GM23338 (cell line): ENCODE results near the gene EYA3.

ENCODE experiments used
- CREB1 ChIP-seq: fragments of 250-450 bp; sonication (Bioruptor Pico); IDR thresholded peaks from 2 replicates; pipeline ENCODE4 v1.5.0; 2020; ENCODE audit warnings: low read depth, mild to moderate bottlenecking, moderate library complexity
- EZH2 ChIP-seq: fragments of 200-600 bp; sonication (generic); IDR thresholded peaks from one replicate; pipeline ENCODE4 v1.8.0; 2017; ENCODE audit warnings: antibody characterized with exemption, mild to moderate bottlenecking, low read depth; ENCODE audit not compliant: unreplicated experiment
- EZH2phosphoT487 ChIP-seq: fragments of 200-600 bp; sonication (generic); IDR thresholded peaks from one replicate; pipeline ENCODE4 v1.8.1; 2018; ENCODE audit warnings: antibody characterized with exemption; ENCODE audit not compliant: unreplicated experiment
- JUNB ChIP-seq: IDR thresholded peaks from one replicate; pipeline ENCODE4 v1.6.1; 2016; ENCODE audit warnings: antibody characterized with exemption; ENCODE audit not compliant: unreplicated experiment
- NANOG ChIP-seq: IDR thresholded peaks from 2 replicates; pipeline ENCODE4 v1.6.1; 2016; ENCODE audit warnings: antibody characterized with exemption, borderline replicate concordance
- POLR2AphosphoS5 ChIP-seq: IDR thresholded peaks from 2 replicates; pipeline ENCODE4 v1.6.1; 2016; ENCODE audit warnings: antibody characterized with exemption, low read depth
- ZNF114 ChIP-seq: fragments of 250-450 bp; sonication (Bioruptor Pico); IDR thresholded peaks from 2 replicates; pipeline ENCODE4 v1.5.0; 2020; ENCODE audit warnings: mild to moderate bottlenecking, moderate library complexity
- TF ChIP-seq, protein P1 (sequence below), 2 experiments: fragments of 200-600 bp in 1 of 2; sonication (generic) in 1 of 2; conservative IDR thresholded peaks; 2 replicates each; pipeline versions ENCODE4 v1.5.1 to v1.6.1; 2016 to 2017; ENCODE audit warnings: antibody characterized with exemption in 2 of 2, low read depth in 2 of 2, mild to moderate bottlenecking in 2 of 2, moderate library complexity in 1 of 2
- TF ChIP-seq, protein P2 (sequence below): IDR thresholded peaks from one replicate; pipeline ENCODE4 v1.6.1; 2018; ENCODE audit warnings: antibody characterized with exemption; ENCODE audit not compliant: unreplicated experiment
- TF ChIP-seq, protein P3 (sequence below): IDR thresholded peaks from 2 replicates; pipeline ENCODE4 v1.6.1; 2016; ENCODE audit warnings: antibody characterized with exemption

DNA sequence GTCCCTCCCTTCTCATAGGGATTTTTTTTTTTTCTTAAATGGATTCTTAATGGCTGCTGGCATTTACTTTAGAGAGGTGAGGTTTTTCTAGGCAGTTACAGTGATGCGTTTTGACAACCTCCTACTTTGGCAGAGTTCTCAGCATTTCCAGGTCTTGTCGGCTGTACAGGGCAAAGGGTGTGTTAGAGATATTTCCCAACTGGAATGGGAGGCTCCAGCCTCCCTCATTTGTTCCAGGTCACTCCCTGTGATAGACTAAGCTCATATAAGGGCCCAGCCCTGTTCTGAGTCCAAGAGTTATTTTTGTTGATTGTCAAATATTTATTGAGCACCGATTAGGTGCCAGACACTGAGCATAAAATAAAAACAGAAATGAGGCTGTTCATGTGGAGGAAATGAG is 136.3 kb downstream of the EYA3 start:
- TF ChIP-seq, protein P1, sequence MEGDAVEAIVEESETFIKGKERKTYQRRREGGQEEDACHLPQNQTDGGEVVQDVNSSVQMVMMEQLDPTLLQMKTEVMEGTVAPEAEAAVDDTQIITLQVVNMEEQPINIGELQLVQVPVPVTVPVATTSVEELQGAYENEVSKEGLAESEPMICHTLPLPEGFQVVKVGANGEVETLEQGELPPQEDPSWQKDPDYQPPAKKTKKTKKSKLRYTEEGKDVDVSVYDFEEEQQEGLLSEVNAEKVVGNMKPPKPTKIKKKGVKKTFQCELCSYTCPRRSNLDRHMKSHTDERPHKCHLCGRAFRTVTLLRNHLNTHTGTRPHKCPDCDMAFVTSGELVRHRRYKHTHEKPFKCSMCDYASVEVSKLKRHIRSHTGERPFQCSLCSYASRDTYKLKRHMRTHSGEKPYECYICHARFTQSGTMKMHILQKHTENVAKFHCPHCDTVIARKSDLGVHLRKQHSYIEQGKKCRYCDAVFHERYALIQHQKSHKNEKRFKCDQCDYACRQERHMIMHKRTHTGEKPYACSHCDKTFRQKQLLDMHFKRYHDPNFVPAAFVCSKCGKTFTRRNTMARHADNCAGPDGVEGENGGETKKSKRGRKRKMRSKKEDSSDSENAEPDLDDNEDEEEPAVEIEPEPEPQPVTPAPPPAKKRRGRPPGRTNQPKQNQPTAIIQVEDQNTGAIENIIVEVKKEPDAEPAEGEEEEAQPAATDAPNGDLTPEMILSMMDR (conservative IDR thresholded peaks at IDR 0.05; ENCODE audit: low read depth in 2 of 2) = no peak
- TF ChIP-seq, protein P2, sequence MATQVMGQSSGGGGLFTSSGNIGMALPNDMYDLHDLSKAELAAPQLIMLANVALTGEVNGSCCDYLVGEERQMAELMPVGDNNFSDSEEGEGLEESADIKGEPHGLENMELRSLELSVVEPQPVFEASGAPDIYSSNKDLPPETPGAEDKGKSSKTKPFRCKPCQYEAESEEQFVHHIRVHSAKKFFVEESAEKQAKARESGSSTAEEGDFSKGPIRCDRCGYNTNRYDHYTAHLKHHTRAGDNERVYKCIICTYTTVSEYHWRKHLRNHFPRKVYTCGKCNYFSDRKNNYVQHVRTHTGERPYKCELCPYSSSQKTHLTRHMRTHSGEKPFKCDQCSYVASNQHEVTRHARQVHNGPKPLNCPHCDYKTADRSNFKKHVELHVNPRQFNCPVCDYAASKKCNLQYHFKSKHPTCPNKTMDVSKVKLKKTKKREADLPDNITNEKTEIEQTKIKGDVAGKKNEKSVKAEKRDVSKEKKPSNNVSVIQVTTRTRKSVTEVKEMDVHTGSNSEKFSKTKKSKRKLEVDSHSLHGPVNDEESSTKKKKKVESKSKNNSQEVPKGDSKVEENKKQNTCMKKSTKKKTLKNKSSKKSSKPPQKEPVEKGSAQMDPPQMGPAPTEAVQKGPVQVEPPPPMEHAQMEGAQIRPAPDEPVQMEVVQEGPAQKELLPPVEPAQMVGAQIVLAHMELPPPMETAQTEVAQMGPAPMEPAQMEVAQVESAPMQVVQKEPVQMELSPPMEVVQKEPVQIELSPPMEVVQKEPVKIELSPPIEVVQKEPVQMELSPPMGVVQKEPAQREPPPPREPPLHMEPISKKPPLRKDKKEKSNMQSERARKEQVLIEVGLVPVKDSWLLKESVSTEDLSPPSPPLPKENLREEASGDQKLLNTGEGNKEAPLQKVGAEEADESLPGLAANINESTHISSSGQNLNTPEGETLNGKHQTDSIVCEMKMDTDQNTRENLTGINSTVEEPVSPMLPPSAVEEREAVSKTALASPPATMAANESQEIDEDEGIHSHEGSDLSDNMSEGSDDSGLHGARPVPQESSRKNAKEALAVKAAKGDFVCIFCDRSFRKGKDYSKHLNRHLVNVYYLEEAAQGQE = no peak
- no peak for TF ChIP-seq EZH2
- TF ChIP-seq CREB1 (CRISPR knock-in tag) = no peak
- no peak for TF ChIP-seq POLR2AphosphoS5
- no peak for TF ChIP-seq EZH2phosphoT487
- TF ChIP-seq, protein P3, sequence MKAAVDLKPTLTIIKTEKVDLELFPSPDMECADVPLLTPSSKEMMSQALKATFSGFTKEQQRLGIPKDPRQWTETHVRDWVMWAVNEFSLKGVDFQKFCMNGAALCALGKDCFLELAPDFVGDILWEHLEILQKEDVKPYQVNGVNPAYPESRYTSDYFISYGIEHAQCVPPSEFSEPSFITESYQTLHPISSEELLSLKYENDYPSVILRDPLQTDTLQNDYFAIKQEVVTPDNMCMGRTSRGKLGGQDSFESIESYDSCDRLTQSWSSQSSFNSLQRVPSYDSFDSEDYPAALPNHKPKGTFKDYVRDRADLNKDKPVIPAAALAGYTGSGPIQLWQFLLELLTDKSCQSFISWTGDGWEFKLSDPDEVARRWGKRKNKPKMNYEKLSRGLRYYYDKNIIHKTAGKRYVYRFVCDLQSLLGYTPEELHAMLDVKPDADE = no peak
- no peak for TF ChIP-seq JUNB
- no peak for TF ChIP-seq ZNF114 (CRISPR knock-in tag)
- no peak for TF ChIP-seq NANOG
